Activated naive CD4-positive, alpha-beta T cell treated with anti-CD3 and anti-CD28 coated beads, Interleukin-2, amount 10 ng/mL, durations not matched to agents 7 days and 5 days (primary cell): ENCODE data around the gene FAM107A.

Source experiments
- CTCF ChIA-PET: fragments of 350-600 bp; sonication (Branson Sonifier 250); formaldehyde crosslinking; loops from one replicate; lab custom pipeline; 2021; ENCODE audit warnings: antibody characterized with exemption; lab: Charles Lee
- DNase-seq: peaks from one replicate; pipeline ENCODE4 v3.0.0-alpha.2; 2020
- H3K27ac Mint-ChIP-seq: one replicate; pipeline ENCODE4 v1.8.0; 2021; ENCODE audit warnings: mild to moderate bottlenecking, moderate library complexity, mixed read lengths
- H3K27me3 Mint-ChIP-seq: one replicate; pipeline ENCODE4 v1.8.0; 2021; ENCODE audit warnings: mild to moderate bottlenecking, mixed read lengths
- H3K36me3 Mint-ChIP-seq: one replicate; pipeline ENCODE4 v1.8.0; 2021; ENCODE audit warnings: mixed read lengths
- H3K4me1 Mint-ChIP-seq: one replicate; pipeline ENCODE4 v1.8.0; 2021; ENCODE audit warnings: mixed read lengths
- H3K4me3 Mint-ChIP-seq: one replicate; pipeline ENCODE4 v1.8.0; 2021; ENCODE audit warnings: mild to moderate bottlenecking, moderate library complexity, mixed read lengths
- H3K9me3 Mint-ChIP-seq: one replicate; pipeline ENCODE4 v1.8.0; 2021; ENCODE audit warnings: mixed read lengths

The FAM107A gene

GRCh38 chr3:58608648-58609047 lies 31.5 kb upstream of the FAM107A start:
- Mint-ChIP-seq H3K36me3 (no peaks in the 10 kb centered on the region), H3K4me3 (no peak overlapping the region), H3K27ac (no peak overlapping the region), H3K4me1 (no peaks in the 10 kb centered on the region), H3K27me3 (peaks cover 38% of the 10 kb centered on the region), H3K9me3 (no peaks in the 10 kb centered on the region)
- CTCF ChIA-PET, result interaction anchor here (1.7 kb wide), 1 partner anchor 21 kb away, joined by 3 read pairs; no protein-coding TSS in a partner anchor
- DNase-seq, result no peak

- DNase-seq, result no peak
- Mint-ChIP-seq H3K36me3 (no peaks in the 10 kb centered on the region), H3K4me1 (no peaks in the 10 kb centered on the region), H3K9me3 (no peaks in the 10 kb centered on the region), H3K27me3 (peaks cover 33% of the 10 kb centered on the region), H3K4me3 (no peak overlapping the region), H3K27ac (no peak overlapping the region)
- CTCF ChIA-PET, result interaction anchor here (1.1 kb wide), 2 partner anchors 9 to 22 kb away, joined by 3 to 4 read pairs; no protein-coding TSS in a partner anchor
Observed at GRCh38 chr3:58607816-58608215, 30.6 kb upstream of the FAM107A start.

- Mint-ChIP-seq H3K27me3 (peaks cover 34% of the 10 kb centered on the region), H3K27ac (no peak overlapping the region), H3K4me1 (no peaks in the 10 kb centered on the region), H3K4me3 (no peak overlapping the region), H3K36me3 (no peaks in the 10 kb centered on the region), H3K9me3 (no peaks in the 10 kb centered on the region)
- DNase-seq, result no peak
- CTCF ChIA-PET, result no interaction called here
Observed at GRCh38 chr3:58606693-58607092, 29.5 kb upstream of the FAM107A start.

GRCh38 chr3:58604031-58604430 lies 26.8 kb upstream of the FAM107A start:
- CTCF ChIA-PET, result no interaction called here
- H3K4me3 Mint-ChIP-seq, result no peak overlapping the region
- no peaks in the 10 kb centered on the region for H3K9me3 Mint-ChIP-seq
- no peaks in the 10 kb centered on the region for H3K36me3 Mint-ChIP-seq
- H3K27ac Mint-ChIP-seq, result no peak overlapping the region
- H3K4me1 Mint-ChIP-seq, result no peaks in the 10 kb centered on the region
- peaks cover 30% of the 10 kb centered on the region for H3K27me3 Mint-ChIP-seq
- no peak for DNase-seq

GRCh38 chr3:58603606-58604005 lies 26.4 kb upstream of the FAM107A start:
- peaks cover 26% of the 10 kb centered on the region for H3K27me3 Mint-ChIP-seq
- no peaks in the 10 kb centered on the region for H3K4me1 Mint-ChIP-seq
- no peak overlapping the region for H3K27ac Mint-ChIP-seq

GRCh38 chr3:58597770-58598310 lies 20.6 kb upstream of the FAM107A start:
- Mint-ChIP-seq H3K9me3 (no peaks in the 10 kb centered on the region), H3K27me3 (peaks cover 9% of the 10 kb centered on the region), H3K27ac (no peak overlapping the region), H3K36me3 (no peaks in the 10 kb centered on the region), H3K4me1 (no peaks in the 10 kb centered on the region), H3K4me3 (no peak overlapping the region)
- CTCF ChIA-PET, result interaction anchor here (1.3 kb wide), 1 partner anchor 29 kb away, joined by 3 read pairs; no protein-coding TSS in a partner anchor
- no peak for DNase-seq

More at GRCh38 chr3:58603606-58604005, 26.4 kb upstream of the FAM107A start:
- Mint-ChIP-seq H3K9me3 (no peaks in the 10 kb centered on the region), H3K36me3 (no peaks in the 10 kb centered on the region), H3K4me3 (no peak overlapping the region)
- no peak for DNase-seq
- CTCF ChIA-PET, result no interaction called here

GRCh38 chr3:58596834-58597518 lies 19.8 kb upstream of the FAM107A start:
- H3K4me3 Mint-ChIP-seq, result no peak overlapping the region
- H3K27me3 Mint-ChIP-seq, result peaks cover 7% of the 10 kb centered on the region
- no peaks in the 10 kb centered on the region for H3K4me1 Mint-ChIP-seq
- H3K36me3 Mint-ChIP-seq, result no peaks in the 10 kb centered on the region
- CTCF ChIA-PET, result no interaction called here
- H3K9me3 Mint-ChIP-seq, result no peaks in the 10 kb centered on the region
- H3K27ac Mint-ChIP-seq, result no peak overlapping the region
- DNase-seq, result no peak

GRCh38 chr3:58594117-58594516 lies 16.9 kb upstream of the FAM107A start:
- no peak overlapping the region for H3K4me3 Mint-ChIP-seq
- CTCF ChIA-PET, result no interaction called here
- H3K36me3 Mint-ChIP-seq, result no peaks in the 10 kb centered on the region
- H3K27ac Mint-ChIP-seq, result no peak overlapping the region
- no peaks in the 10 kb centered on the region for H3K9me3 Mint-ChIP-seq
- no peaks in the 10 kb centered on the region for H3K4me1 Mint-ChIP-seq
- H3K27me3 Mint-ChIP-seq, result peaks cover 15% of the 10 kb centered on the region
- no peak for DNase-seq

GRCh38 chr3:58591517-58592510 lies 14.6 kb upstream of the FAM107A start:
- CTCF ChIA-PET, result no interaction called here

GRCh38 chr3:58588030-58588614 lies 10.9 kb upstream of the FAM107A start:
- Mint-ChIP-seq H3K4me1 (peaks cover 14% of the 10 kb centered on the region), H3K4me3 (no peak overlapping the region), H3K27ac (no peak overlapping the region), H3K36me3 (no peaks in the 10 kb centered on the region), H3K9me3 (no peaks in the 10 kb centered on the region), H3K27me3 (peaks cover 64% of the 10 kb centered on the region)
- CTCF ChIA-PET, result interaction anchor here (1.0 kb wide), 1 partner anchor 18 kb away, joined by 4 read pairs; no protein-coding TSS in a partner anchor
- DNase-seq, result peak; percentile 35

More at GRCh38 chr3:58591517-58592510, 14.6 kb upstream of the FAM107A start:
- H3K4me3 Mint-ChIP-seq, result no peak overlapping the region
- no peak for DNase-seq
- H3K27ac Mint-ChIP-seq, result no peak overlapping the region
- no peaks in the 10 kb centered on the region for H3K4me1 Mint-ChIP-seq
- peaks cover 34% of the 10 kb centered on the region for H3K27me3 Mint-ChIP-seq
- no peaks in the 10 kb centered on the region for H3K9me3 Mint-ChIP-seq
- H3K36me3 Mint-ChIP-seq, result no peaks in the 10 kb centered on the region

GRCh38 chr3:58586776-58587192 lies 9.6 kb upstream of the FAM107A start:
- H3K4me1 Mint-ChIP-seq, result peaks cover 14% of the 10 kb centered on the region
- no peak overlapping the region for H3K4me3 Mint-ChIP-seq
- CTCF ChIA-PET, result no interaction called here
- H3K27ac Mint-ChIP-seq, result no peak overlapping the region
- H3K27me3 Mint-ChIP-seq, result peaks cover 70% of the 10 kb centered on the region
- DNase-seq, result no peak
- no peaks in the 10 kb centered on the region for H3K9me3 Mint-ChIP-seq
- H3K36me3 Mint-ChIP-seq, result no peaks in the 10 kb centered on the region

GRCh38 chr3:58585994-58586393 lies 8.8 kb upstream of the FAM107A start:
- no peak for DNase-seq
- no peak overlapping the region for H3K27ac Mint-ChIP-seq
- H3K4me3 Mint-ChIP-seq, result peak overlapping the region; percentile 83
- H3K27me3 Mint-ChIP-seq, result peaks cover 76% of the 10 kb centered on the region
- no peaks in the 10 kb centered on the region for H3K36me3 Mint-ChIP-seq
- CTCF ChIA-PET, result interaction anchor here (0.7 to 1.7 kb wide), 4 partner anchors 18 to 44 kb away, joined by 3 to 6 read pairs (median 4); no protein-coding TSS in a partner anchor
- no peaks in the 10 kb centered on the region for H3K9me3 Mint-ChIP-seq
- H3K4me1 Mint-ChIP-seq, result peaks cover 14% of the 10 kb centered on the region

GRCh38 chr3:58585005-58585786 lies 8.0 kb upstream of the FAM107A start:
- Mint-ChIP-seq H3K4me1 (peaks cover 14% of the 10 kb centered on the region), H3K36me3 (no peaks in the 10 kb centered on the region), H3K27ac (no peak overlapping the region), H3K4me3 (peak overlapping the region; percentile 83), H3K9me3 (no peaks in the 10 kb centered on the region), H3K27me3 (peaks cover 76% of the 10 kb centered on the region)
- CTCF ChIA-PET, result interaction anchor here (0.7 to 1.7 kb wide), 6 partner anchors 17 to 53 kb away, joined by 3 to 6 read pairs (median 4); no protein-coding TSS in a partner anchor
- peak; percentile 73 for DNase-seq
